Stimulated activated CD4-positive, alpha-beta T cell treated with anti-CD3 and anti-CD28 coated beads, Interleukin-12 subunit alpha, Interleukin-12 subunit beta, amount 100 ng/mL, for 24 hours (primary cell): Measurements from ENCODE around the gene AK8.
A peak's percentile ranks its signal among the peaks of the same experiment; 100 is the strongest.

ENCODE experiments used
- DNase-seq, 2 experiments: peaks; one replicate each; pipeline ENCODE4 v3.0.0-alpha.2; 2020; ENCODE audit warnings: low read depth in 2 of 2

The AK8 gene

GRCh38 chr9:132877824-132878694, at the start of gene AK8:
Gene AK8 (minus strand): TSS chr9:132878284. CDS start chr9:132878255, 29 bp downstream.
- peak; percentile 53 to 63 for DNase-seq

GRCh38 chr9:132927704-132928103, 49.6 kb upstream of the AK8 start:
- DNase-seq = no peak

- no peak for DNase-seq
These were observed 45.3 kb upstream of the AK8 start for GRCh38 chr9:132923346-132923902.

GRCh38 chr9:132919614-132920268, 41.7 kb upstream of the AK8 start:
- no peak for DNase-seq

- no peak for DNase-seq
These were observed 36.8 kb upstream of the AK8 start for GRCh38 chr9:132914924-132915323.

GRCh38 chr9:132912131-132912530, 34.0 kb upstream of the AK8 start:
- DNase-seq = no peak

- DNase-seq = no peak
These were observed 32.3 kb upstream of the AK8 start for GRCh38 chr9:132910376-132910775.

- DNase-seq = no peak
These were observed 31.2 kb upstream of the AK8 start for GRCh38 chr9:132909311-132909710.

GRCh38 chr9:132908635-132909034, 30.6 kb upstream of the AK8 start:
- no peak for DNase-seq

- no peak for DNase-seq
These were observed 27.6 kb upstream of the AK8 start for GRCh38 chr9:132905726-132906125.

- no peak for DNase-seq
These were observed 25.7 kb upstream of the AK8 start for GRCh38 chr9:132903574-132904492.

- DNase-seq = peak; percentile 47 to 74
These were observed 24.1 kb upstream of the AK8 start for GRCh38 chr9:132901858-132902831.

GRCh38 chr9:132898051-132898450, 20.0 kb upstream of the AK8 start:
- DNase-seq = no peak

- DNase-seq = no peak
These were observed 18.8 kb upstream of the AK8 start for GRCh38 chr9:132896906-132897305.

GRCh38 chr9:132896264-132896663, 18.2 kb upstream of the AK8 start:
- no peak for DNase-seq

GRCh38 chr9:132894862-132895835, 17.1 kb upstream of the AK8 start:
- no peak for DNase-seq

GRCh38 chr9:132894346-132894745, 16.3 kb upstream of the AK8 start:
- DNase-seq = no peak

GRCh38 chr9:132892400-132892799, 14.3 kb upstream of the AK8 start:
- DNase-seq = no peak

GRCh38 chr9:132888151-132888550, 10.1 kb upstream of the AK8 start:
- DNase-seq = no peak
